SK-N-MC (cell line): ENCODE results near the gene RGS10.

ENCODE experiments used
- EZH2 ChIP-seq: fragments of 200-600 bp; sonication (generic); IDR thresholded peaks from one replicate; pipeline ENCODE4 v1.6.1; 2017; ENCODE audit warnings: antibody characterized with exemption
- FOXP2 ChIP-seq: optimal IDR thresholded peaks from 2 replicates; pipeline ENCODE3; 2011; ENCODE audit warnings: mild to moderate bottlenecking, moderate library complexity; ENCODE audit not compliant: insufficient read depth; ENCODE audit errors: extremely low read length, control extremely low read depth
- POLR2AphosphoS5 ChIP-seq: IDR thresholded peaks from 2 replicates; pipeline ENCODE4 v1.6.1; 2012; ENCODE audit warnings: mild to moderate bottlenecking, low read depth, low read length, borderline replicate concordance

DNA sequence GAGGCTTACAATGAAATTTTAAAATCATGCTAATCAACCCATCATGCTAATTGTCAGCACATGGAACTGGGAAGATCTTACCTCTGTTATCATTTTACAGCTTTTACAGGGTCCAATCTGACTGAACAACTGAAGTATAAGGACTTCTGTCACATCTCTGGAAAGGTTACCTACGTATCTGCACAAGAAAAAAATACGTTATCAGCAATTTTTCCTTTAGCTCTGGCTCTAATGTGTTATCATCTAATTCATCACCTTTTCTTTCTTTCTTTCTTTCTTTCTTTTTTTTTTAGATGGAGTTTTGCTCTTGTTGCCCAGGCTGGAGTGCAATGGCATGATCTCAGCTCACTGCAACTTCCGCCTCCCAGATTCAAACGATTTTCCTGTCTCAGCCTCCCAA lies 45.6 kb upstream of the RGS10 start:
- TF ChIP-seq EZH2 (no peak), POLR2AphosphoS5 (no peak), FOXP2 (no peak)
